Activated CD8-positive, alpha-beta memory T cell treated with anti-CD3 and anti-CD28 coated beads, Interleukin-2, amount 10 ng/mL, durations not matched to agents 7 days and 5 days (primary cell): ENCODE measurements around the gene CLTA. TPM values are rescaled to one million over a fixed set of nuclear protein-coding genes. Genes with fewer than 3 reads are reported as not detected.
A peak's percentile ranks its signal among the peaks of the same experiment; 100 is the strongest.
"Not testable (repeated sequence)": the region's sequence is repeated elsewhere in the genome, so short reads cannot be mapped to it uniquely, and the experiment has no call there.

Source experiments
- ATAC-seq: fragments of 150-1000 bp; cut with Tn5 transposase; one replicate; pipeline ENCODE4 v1.10.0; 2021; ENCODE audit warnings: moderate library complexity
- CTCF ChIA-PET: fragments of 350-600 bp; sonication (Branson Sonifier 250); formaldehyde crosslinking; loops from one replicate; lab custom pipeline; 2021; ENCODE audit warnings: antibody characterized with exemption; lab: Charles Lee
- DNase-seq: peaks from one replicate; pipeline ENCODE4 v3.0.0-alpha.2; 2020
- H3K27ac Mint-ChIP-seq: one replicate; pipeline ENCODE4 v1.8.0; 2021; ENCODE audit warnings: mild to moderate bottlenecking, mixed read lengths
- H3K27me3 Mint-ChIP-seq: one replicate; pipeline ENCODE4 v1.8.0; 2021; ENCODE audit warnings: mixed read lengths
- H3K36me3 Mint-ChIP-seq: one replicate; pipeline ENCODE4 v1.8.0; 2021; ENCODE audit warnings: mild to moderate bottlenecking, mixed read lengths
- H3K4me1 Mint-ChIP-seq: one replicate; pipeline ENCODE4 v1.8.0; 2021; ENCODE audit warnings: mixed read lengths
- H3K4me3 Mint-ChIP-seq: one replicate; pipeline ENCODE4 v1.8.0; 2021; ENCODE audit warnings: mild to moderate bottlenecking, moderate library complexity, mixed read lengths
- H3K9me3 Mint-ChIP-seq: one replicate; pipeline ENCODE4 v1.8.0; 2022; ENCODE audit warnings: low read depth, mixed read lengths
- total RNA-seq, 2 experiments: library from RNA; stranded (reverse); gene quantifications; one replicate each; pipeline ENCODE4 v1.2.3, GENCODE V29; 2021

Gene CLTA
- total RNA-seq, 2 experiments from 2014 or later = 156 to 177 TPM

DNA sequence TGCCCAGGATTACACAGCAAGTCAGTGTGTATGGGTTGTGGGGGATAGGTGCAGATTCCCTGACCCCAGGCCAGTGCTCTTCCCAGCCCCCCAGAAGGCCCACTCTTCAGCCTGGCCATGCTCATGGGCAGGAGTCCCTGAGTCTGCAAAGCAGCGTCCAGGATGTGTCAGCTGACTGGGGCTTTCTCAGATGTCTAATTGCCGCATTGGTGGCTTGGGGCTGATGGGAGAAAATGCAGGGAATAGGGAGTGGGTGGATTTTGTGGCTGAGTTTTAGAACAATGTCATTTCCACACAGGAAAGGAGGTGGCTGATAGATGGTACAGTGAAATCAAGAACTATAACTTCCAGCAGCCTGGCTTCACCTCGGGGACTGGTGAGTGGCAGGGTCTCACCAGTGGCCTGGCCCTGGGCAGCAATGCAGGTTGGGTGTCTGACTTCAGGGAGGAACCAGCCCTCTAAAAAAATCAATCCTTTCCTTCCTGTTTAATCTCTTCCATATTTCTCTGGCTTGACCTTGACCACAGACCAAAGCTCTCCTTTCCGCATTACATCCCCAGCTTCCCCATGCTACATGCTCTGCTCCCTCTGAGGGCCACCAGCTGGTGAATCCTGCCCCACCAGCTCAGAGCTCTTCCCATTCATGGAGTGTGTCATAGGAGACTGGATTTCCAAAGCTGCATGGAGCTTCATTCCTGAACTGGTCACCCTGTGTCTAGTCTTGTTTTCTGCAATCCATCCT is 40.0 kb upstream of the CLTA start:
- CTCF ChIA-PET = interaction anchor here (1.3 to 6.8 kb wide), 5 partner anchors 9 to 48 kb away, joined by 4 to 49 read pairs (median 6); partner anchors contain the start of gene GLIPR2
- DNase-seq (no peak), ATAC-seq (no peak)
- Mint-ChIP-seq H3K9me3 (peaks cover 6% of the 10 kb centered on the region), H3K4me1 (peaks cover 75% of the 10 kb centered on the region), H3K27me3 (no peaks in the 10 kb centered on the region), H3K27ac (peak overlapping the region; percentile 95), H3K36me3 (peaks cover 56% of the 10 kb centered on the region), H3K4me3 (peak overlapping the region; percentile 33)

DNA sequence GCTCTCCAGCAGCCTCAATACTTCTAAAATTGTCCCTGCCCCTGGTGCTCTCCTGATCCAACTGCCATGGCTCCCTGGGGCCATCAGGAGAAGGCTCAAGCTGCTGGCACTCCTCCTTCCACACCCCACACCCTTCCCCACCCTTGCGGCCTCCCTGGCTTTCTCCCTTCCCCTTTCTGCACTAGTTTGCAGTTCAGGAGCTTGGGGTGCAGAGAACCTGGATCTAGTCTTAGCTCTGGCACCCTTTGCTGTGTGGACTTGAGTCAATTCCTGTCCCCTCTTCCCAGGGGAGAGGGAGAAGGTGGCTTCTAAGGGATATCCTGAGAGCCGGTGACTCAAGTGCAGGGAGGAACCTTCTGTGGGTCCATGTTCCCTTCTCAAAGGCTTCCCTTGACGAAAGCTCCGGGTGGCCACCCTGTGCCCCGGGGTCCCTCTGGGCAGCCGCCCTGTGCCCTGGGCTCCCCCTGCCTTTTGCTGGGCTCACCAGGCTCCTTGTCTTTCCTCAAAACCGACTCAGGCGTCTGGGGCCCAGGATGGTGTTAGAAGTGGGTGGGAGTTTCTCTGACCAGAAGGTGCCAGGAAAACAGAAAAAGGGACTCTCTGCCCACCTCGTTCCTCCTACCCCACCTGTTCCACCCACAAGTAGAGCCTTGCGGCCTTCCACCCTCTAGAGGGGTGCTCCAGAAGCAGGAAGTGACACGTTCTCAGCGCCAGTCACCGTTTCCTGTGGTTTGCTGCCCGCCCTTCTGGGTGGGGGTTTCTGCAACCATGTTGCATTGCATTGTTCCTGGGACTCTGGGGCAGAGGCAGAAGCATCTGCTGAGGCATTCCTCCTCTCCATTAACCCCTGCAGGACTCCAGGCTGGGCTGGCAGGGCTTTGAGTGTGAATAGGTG is 39.2 kb upstream of the CLTA start:
- CTCF ChIA-PET = interaction anchor here (0.7 to 6.8 kb wide), 11 partner anchors 10 to 199 kb away, joined by 3 to 49 read pairs (median 5); partner anchors contain the start of genes CLTA and GLIPR2
- ATAC-seq = peak; percentile 91
- Mint-ChIP-seq H3K27me3 (no peaks in the 10 kb centered on the region), H3K36me3 (peaks cover 56% of the 10 kb centered on the region), H3K4me3 (peak overlapping the region; percentile 67), H3K9me3 (no peaks in the 10 kb centered on the region), H3K4me1 (peaks cover 69% of the 10 kb centered on the region), H3K27ac (peak overlapping the region; percentile 95)
- DNase-seq = peak; percentile 96

DNA sequence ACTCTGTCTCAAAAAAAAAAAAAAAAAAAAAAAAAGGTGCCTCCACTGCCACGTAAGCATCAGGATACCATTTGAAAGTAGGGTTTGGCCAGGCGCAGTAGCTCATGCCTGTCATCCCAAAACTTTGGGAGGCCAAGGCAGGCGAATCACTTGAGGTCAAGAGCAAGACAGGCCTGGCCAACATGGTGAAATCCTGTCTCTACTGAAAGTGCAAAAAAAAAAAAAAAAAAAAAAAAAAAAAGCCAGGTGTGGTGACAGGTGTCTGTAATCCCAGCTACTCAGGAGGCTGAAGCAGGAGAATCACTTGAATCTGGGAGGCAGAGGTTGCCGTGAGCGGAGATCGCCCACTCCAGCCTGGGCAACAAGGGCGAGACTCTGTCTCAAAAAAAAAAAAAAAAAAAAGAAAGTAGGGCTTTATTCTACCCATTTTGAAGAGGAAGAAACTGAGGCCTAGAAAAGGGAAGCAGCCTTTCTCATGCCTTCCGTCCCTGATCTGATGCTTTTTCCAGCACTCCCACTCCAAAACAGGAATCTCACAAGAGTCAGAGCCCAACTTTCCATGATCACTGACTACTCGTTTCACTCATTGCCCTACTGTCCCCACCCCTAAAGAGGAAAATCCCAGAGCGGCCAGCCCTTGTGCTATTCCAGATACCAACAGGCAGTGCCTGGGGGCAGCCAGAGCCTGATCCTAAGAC is 37.8 kb upstream of the CLTA start:
- DNase-seq (no peak), ATAC-seq (no peak)
- H3K27me3 Mint-ChIP-seq = no peaks in the 10 kb centered on the region
- H3K4me3 Mint-ChIP-seq = no peak overlapping the region
- H3K4me1 Mint-ChIP-seq = peaks cover 58% of the 10 kb centered on the region
- peaks cover 51% of the 10 kb centered on the region for H3K36me3 Mint-ChIP-seq
- CTCF ChIA-PET = interaction anchor here (0.5 to 6.8 kb wide), 10 partner anchors 12 to 198 kb away, joined by 3 to 49 read pairs (median 4); partner anchors contain the start of genes CLTA, GLIPR2 and RECK
- peak overlapping the region; percentile 16 for H3K27ac Mint-ChIP-seq
- H3K9me3 Mint-ChIP-seq = no peaks in the 10 kb centered on the region

DNA sequence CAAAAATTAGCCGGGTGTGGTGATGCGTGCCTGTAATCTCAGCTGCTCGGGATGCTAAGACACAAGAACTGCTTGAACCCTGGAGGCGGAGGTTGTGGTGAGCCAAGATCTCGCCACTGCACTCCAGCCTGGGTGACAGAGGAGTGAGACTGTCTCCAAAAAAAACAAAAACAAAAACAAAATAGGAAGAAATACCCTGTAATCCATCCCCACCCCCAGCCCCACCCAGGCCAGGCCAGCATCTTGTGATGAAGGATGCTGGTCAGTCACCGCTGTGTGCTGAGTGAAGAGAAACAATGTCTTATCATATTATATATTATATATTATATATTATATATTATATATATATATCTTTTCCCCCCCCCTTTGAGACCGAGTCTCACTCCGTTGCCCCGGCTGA is 37.0 kb upstream of the CLTA start:
- no peak for DNase-seq
- ATAC-seq = no peak
- Mint-ChIP-seq H3K27ac (no peak overlapping the region), H3K9me3 (no peaks in the 10 kb centered on the region), H3K36me3 (peaks cover 57% of the 10 kb centered on the region), H3K4me3 (no peak overlapping the region), H3K27me3 (no peaks in the 10 kb centered on the region), H3K4me1 (peaks cover 51% of the 10 kb centered on the region)
- CTCF ChIA-PET = interaction anchor here (0.5 to 5.2 kb wide), 5 partner anchors 11 to 117 kb away, joined by 3 to 33 read pairs (median 8); partner anchors contain the start of genes GLIPR2 and RECK

DNA sequence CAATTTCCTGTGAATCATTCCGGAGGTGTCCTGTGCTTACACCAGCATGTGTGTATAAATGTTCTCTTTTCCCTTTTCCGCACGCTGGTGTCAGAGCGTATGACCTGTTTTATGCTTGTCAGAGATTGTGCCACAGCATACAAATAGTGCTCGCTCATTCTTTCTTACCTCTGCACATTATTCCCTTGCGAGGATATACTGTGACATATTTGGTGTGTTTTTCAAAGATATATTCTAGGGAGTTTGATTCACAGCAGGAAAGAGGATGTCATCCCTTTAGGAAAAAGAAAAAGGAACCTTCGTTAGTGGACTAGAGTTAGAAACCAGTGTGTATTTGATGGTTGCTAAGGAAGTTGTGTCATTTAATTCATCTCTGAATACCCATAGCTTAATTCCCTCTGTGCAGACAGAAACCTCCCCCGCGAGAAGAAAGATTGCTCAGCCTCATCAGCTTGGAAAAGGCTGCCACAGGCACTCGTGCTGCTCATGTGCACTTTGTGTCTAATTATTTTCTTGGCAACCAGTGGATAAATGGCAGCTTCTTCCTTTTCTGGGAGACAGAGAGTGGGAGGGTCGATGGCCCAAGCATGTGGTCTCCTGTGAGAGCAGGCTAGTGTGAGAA is 36.3 kb upstream of the CLTA start:
- H3K36me3 Mint-ChIP-seq = peaks cover 61% of the 10 kb centered on the region
- CTCF ChIA-PET = interaction anchor here (0.8 to 5.2 kb wide), 5 partner anchors 11 to 51 kb away, joined by 3 to 33 read pairs (median 8); partner anchors contain the start of gene GLIPR2
- no peak overlapping the region for H3K27ac Mint-ChIP-seq
- H3K9me3 Mint-ChIP-seq = no peaks in the 10 kb centered on the region
- H3K4me3 Mint-ChIP-seq = no peak overlapping the region
- DNase-seq (no peak), ATAC-seq (no peak)
- H3K27me3 Mint-ChIP-seq = no peaks in the 10 kb centered on the region
- H3K4me1 Mint-ChIP-seq = peaks cover 45% of the 10 kb centered on the region

DNA sequence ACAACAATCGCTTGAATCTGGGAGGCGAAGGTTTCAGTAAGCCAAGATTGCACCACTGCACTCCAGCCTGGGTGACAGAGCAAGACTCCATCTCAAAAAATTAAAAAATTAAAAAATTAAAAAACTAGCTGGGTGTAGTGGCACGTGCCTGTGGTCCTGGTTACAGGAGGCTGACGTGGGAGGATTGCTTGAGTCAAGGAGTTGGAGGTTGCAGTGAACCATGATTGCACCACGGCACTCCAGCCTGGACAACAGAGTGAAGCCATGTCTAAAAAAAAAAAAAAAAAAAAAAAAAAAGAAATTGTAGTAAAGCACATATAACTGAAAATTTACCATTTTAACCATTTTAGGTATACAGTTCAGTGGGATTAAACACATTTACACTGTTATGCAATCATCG is 34.6 kb upstream of the CLTA start:
- CTCF ChIA-PET = interaction anchor here (1.2 to 5.2 kb wide), 3 partner anchors 9 to 53 kb away, joined by 4 to 33 read pairs (median 5); no protein-coding TSS in a partner anchor
- H3K4me3 Mint-ChIP-seq = no peak overlapping the region
- peaks cover 29% of the 10 kb centered on the region for H3K4me1 Mint-ChIP-seq
- H3K36me3 Mint-ChIP-seq = peaks cover 54% of the 10 kb centered on the region
- no peak for ATAC-seq
- no peaks in the 10 kb centered on the region for H3K9me3 Mint-ChIP-seq
- no peak for DNase-seq
- no peaks in the 10 kb centered on the region for H3K27me3 Mint-ChIP-seq
- no peak overlapping the region for H3K27ac Mint-ChIP-seq

DNA sequence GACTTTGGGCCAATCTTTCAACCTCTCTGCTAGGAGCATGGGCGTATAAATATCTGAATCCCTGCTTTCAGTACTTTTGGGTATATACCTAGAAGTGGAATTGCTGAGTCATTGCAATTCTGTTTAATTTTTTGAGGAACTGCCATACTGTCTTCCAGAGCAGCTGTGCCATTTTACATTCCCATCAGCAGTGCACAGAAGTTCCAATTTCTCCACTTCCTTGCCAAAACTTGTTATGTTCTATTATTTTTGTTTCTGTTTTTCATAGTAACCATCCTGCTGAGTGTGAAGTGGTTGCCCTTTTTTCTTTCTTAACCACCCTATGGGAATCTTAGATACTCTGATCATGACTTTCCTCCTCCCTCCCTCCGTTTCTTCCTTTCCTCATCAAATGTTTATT is 32.6 kb upstream of the CLTA start:
- DNase-seq = no peak
- Mint-ChIP-seq H3K4me3 (no peak overlapping the region), H3K9me3 (no peaks in the 10 kb centered on the region), H3K36me3 (peaks cover 44% of the 10 kb centered on the region), H3K4me1 (peaks cover 13% of the 10 kb centered on the region), H3K27ac (no peak overlapping the region), H3K27me3 (no peaks in the 10 kb centered on the region)
- CTCF ChIA-PET = interaction anchor here (1.1 to 5.2 kb wide), 3 partner anchors 7 to 55 kb away, joined by 4 to 33 read pairs (median 5); no protein-coding TSS in a partner anchor
- ATAC-seq = no peak

DNA sequence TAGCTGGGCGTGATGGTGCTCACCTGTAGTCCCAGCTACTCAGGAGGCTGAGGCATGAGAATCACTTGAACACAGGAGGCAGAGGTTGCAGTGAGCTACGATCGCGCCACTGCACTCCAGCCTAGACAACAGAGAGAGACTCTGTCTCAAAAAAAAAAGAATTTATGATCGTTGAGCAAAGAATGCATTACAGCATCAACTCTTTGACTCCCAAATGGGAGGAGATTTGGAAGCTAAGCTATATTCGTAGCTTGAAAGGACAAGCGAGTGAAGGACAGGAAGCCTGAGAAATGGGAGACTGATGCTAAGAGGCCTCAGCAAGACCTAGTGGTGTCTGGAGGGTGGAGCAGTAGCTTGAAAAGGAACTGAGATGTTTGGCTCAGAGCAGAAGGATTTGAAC is 31.8 kb upstream of the CLTA start:
- H3K27ac Mint-ChIP-seq = no peak overlapping the region
- H3K36me3 Mint-ChIP-seq = peaks cover 40% of the 10 kb centered on the region
- H3K4me3 Mint-ChIP-seq = no peak overlapping the region
- DNase-seq (no peak), ATAC-seq (no peak)
- CTCF ChIA-PET = interaction anchor here (0.8 to 1.3 kb wide), 3 partner anchors 55 to 136 kb away, joined by 3 to 4 read pairs (median 3); no protein-coding TSS in a partner anchor
- no peaks in the 10 kb centered on the region for H3K9me3 Mint-ChIP-seq
- H3K27me3 Mint-ChIP-seq = no peaks in the 10 kb centered on the region
- peaks cover 9% of the 10 kb centered on the region for H3K4me1 Mint-ChIP-seq

DNA sequence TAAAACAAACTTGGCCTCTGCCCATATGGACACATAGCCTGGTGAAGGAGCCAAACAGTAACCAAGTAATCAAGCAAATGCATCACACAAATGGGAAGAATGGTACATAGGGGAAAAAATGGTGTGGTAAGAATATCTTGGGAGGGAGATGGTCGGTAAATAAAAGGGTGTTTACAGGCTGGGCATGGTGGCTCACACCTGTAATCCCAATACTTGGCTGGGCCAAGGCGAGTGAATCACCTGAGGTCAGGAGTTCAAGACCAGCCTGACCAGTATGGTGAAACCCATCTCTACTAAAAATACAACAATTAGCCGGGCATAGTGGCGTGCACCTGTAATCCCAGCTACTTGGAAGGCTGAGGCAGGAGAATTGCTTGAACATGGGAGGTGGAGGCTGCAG is 31.2 kb upstream of the CLTA start:
- CTCF ChIA-PET = interaction anchor here (0.9 to 1.3 kb wide), 2 partner anchors 56 to 57 kb away, joined by 3 to 4 read pairs; no protein-coding TSS in a partner anchor
- not testable (repeated sequence) for H3K9me3 Mint-ChIP-seq, DNase-seq, H3K4me3 Mint-ChIP-seq, ATAC-seq, H3K27ac Mint-ChIP-seq, H3K4me1 Mint-ChIP-seq, H3K27me3 Mint-ChIP-seq
- H3K36me3 Mint-ChIP-seq = peaks cover 35% of the 10 kb centered on the region

DNA sequence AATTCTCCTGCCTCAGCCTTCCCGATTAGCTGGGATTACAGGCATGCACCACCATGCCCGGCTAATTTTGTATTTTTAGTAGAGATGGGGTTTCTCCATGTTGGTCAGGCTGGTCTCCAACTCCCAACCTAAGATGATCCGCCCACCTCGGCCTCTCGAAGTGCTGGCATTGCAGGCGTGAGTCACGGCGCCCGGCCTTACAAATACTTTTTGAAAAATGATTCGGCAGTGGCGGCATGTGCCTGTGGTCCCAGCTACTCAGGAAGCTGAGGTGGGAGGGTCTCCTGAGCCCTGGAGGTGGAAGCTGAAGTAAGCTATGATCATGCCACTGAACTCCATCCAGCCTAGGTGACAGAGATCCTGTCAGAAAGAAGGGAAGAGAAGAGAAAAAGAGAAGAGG is 30.6 kb upstream of the CLTA start:
- H3K4me1 Mint-ChIP-seq, H3K4me3 Mint-ChIP-seq, ATAC-seq, H3K27me3 Mint-ChIP-seq, DNase-seq, H3K9me3 Mint-ChIP-seq, H3K27ac Mint-ChIP-seq: not testable (repeated sequence)
- peaks cover 31% of the 10 kb centered on the region for H3K36me3 Mint-ChIP-seq
- CTCF ChIA-PET = interaction anchor here (1.2 kb wide), 1 partner anchor 55 kb away, joined by 3 read pairs; no protein-coding TSS in a partner anchor

DNA sequence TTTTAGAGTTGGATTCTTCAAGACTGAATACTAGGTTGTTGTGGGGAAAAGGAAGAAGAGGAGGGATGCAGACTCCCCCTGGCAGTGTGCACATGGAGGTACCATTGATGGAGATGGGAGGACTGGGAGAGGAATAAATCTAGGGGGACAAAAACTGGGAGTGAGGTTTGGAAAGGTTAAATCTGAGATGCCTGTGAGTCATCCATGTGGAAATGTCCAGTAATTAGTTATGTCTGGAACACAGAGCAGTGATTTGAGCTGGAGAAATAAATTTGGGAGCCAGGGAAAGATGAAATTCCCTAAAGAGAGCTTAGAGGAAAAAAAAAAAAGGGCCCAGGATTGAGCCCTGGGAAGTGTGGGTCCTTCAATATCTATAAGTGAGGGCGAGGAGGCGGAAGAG is 29.5 kb upstream of the CLTA start:
- Mint-ChIP-seq H3K9me3 (no peaks in the 10 kb centered on the region), H3K36me3 (peaks cover 24% of the 10 kb centered on the region), H3K27ac (no peak overlapping the region), H3K4me1 (peaks cover 4% of the 10 kb centered on the region), H3K27me3 (peaks cover 5% of the 10 kb centered on the region), H3K4me3 (no peak overlapping the region)
- no peak for ATAC-seq
- no peak for DNase-seq
- CTCF ChIA-PET = interaction anchor here (1.2 kb wide), 1 partner anchor 56 kb away, joined by 3 read pairs; no protein-coding TSS in a partner anchor

DNA sequence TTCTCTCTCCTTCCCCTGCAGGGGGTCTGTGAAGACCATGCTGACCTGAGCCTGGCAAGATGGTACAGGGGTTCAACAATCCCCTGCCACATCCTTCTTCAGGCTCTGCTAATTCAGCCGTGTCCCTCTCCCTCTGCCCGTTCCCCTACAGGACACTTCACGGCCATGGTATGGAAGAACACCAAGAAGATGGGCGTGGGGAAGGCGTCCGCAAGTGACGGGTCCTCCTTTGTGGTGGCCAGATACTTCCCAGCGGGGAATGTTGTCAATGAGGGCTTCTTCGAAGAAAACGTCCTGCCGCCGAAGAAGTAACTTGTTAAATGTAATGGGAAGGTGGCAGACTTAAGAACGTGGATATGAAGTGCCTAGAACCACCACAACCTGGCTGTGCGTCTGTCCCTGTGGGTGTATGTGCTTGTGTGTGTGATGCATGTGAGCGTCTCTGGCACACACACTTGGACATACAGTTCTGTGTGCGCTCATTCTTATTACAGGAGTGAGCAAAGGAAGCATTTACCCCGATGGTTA is 28.4 kb upstream of the CLTA start:
- peaks cover 18% of the 10 kb centered on the region for H3K36me3 Mint-ChIP-seq

More for the DNA sequence above, 28.4 kb upstream of the CLTA start:
- Mint-ChIP-seq H3K9me3 (no peaks in the 10 kb centered on the region), H3K4me1 (peaks cover 6% of the 10 kb centered on the region), H3K27me3 (peaks cover 7% of the 10 kb centered on the region), H3K4me3 (no peak overlapping the region), H3K27ac (no peak overlapping the region)
- DNase-seq = no peak
- no peak for ATAC-seq
- CTCF ChIA-PET = interaction anchor here (1.8 to 9.6 kb wide), 2 partner anchors 11 to 59 kb away, joined by 5 to 295 read pairs; no protein-coding TSS in a partner anchor
